ENCODE measurements around the gene ACTG1.

- TF ChIP-seq CTCF (IDR thresholded peaks at IDR 0.05; ENCODE audit: low read depth, low read length, missing input control), result no peak
- TF ChIP-seq FOXA1 (IDR thresholded peaks at IDR 0.05), result no peak
- TF ChIP-seq REST (IDR thresholded peaks at IDR 0.05), result no peak
- TF ChIP-seq GABPA (IDR thresholded peaks at IDR 0.05 in 1 of 2, conservative IDR thresholded peaks at IDR 0.05 in 1 of 2), result no peak
- TF ChIP-seq HNF4A (conservative IDR thresholded peaks at IDR 0.05), result no peak
- TF ChIP-seq ZBTB33 (IDR thresholded peaks at IDR 0.05), result no peak
- TF ChIP-seq EGR1 (IDR thresholded peaks at IDR 0.05; ENCODE audit: low read depth in 2 of 2), result no peak
- no peak for TF ChIP-seq MAX (IDR thresholded peaks at IDR 0.05)
- TF ChIP-seq JUND (IDR thresholded peaks at IDR 0.05), result no peak
- TF ChIP-seq YY1 (IDR thresholded peaks at IDR 0.05), result no peak
- TF ChIP-seq TAF1 (conservative IDR thresholded peaks at IDR 0.05), result no peak
These were observed 40.7 kb downstream of the ACTG1 start for GRCh38 chr17:81471818-81472456.
